Vagina (tissue), 2 donors: ENCODE data around the gene CACNA2D4. TPM values are rescaled to one million over a fixed set of nuclear protein-coding genes. Genes with fewer than 3 reads are reported as not detected.

Experiments used
- DNase-seq, 2 donors: peaks; one replicate each; pipeline ENCODE4 v3.0.0-alpha.2; 2017; ENCODE audit errors: extremely low spot score in 2 of 2
- H3K27ac ChIP-seq: fragments of 200-600 bp; sonication (generic); one replicate; pipeline ENCODE4 v1.5.1; 2019
- H3K27me3 ChIP-seq: fragments of 200-600 bp; sonication (generic); one replicate; pipeline ENCODE4 v1.5.1; 2019
- H3K36me3 ChIP-seq, 2 donors: fragments of 200-600 bp; sonication (generic); one replicate each; pipeline ENCODE4 v1.5.1; 2017 to 2019
- H3K4me1 ChIP-seq: fragments of 200-600 bp; sonication (generic); one replicate; pipeline ENCODE4 v1.5.1; 2019
- H3K4me3 ChIP-seq, 2 donors: fragments of 200-600 bp; sonication (generic); 1 replicate in 1 of 2; 2 replicates in 1 of 2; pipeline ENCODE4 v1.5.1; 2016 to 2019
- H3K9me3 ChIP-seq: fragments of 200-600 bp; sonication (generic); one replicate; pipeline ENCODE4 v1.5.1; 2019
- POLR2A ChIP-seq, 2 donors: fragments of 450-650 bp; IDR thresholded peaks; one replicate each; pipeline ENCODE4 v1.6.1; 2017; ENCODE audit warnings: antibody characterized with exemption in 2 of 2, mild to moderate bottlenecking in 2 of 2, moderate library complexity in 2 of 2
- POLR2AphosphoS5 ChIP-seq, 2 donors: sonication (generic); formaldehyde crosslinking; IDR thresholded peaks; one replicate each; pipeline ENCODE4 v1.9.0; 2017; ENCODE audit warnings: antibody characterized with exemption in 2 of 2, mild to moderate bottlenecking in 2 of 2, low read depth in 1 of 2; ENCODE audit not compliant: insufficient read depth in 1 of 2
- intact Hi-C: fragments of 100-400 bp; cut with DNase I; formaldehyde crosslinking; loops from one replicate; pipeline ENCODE4 v1.15.1; 2023
- total RNA-seq: library from RNA; depleted of rRNA; stranded (reverse); fragments of >200 nt; gene quantifications from one replicate; pipeline ENCODE4 v1.2.3, GENCODE V29; 2016
- TF ChIP-seq, protein P1 (sequence below), 3 experiments: fragments of 450-650 bp in 2 of 3; fragments of 200-600 bp in 1 of 3; sonication (generic) in 1 of 3; IDR thresholded peaks; one replicate each; pipeline ENCODE4 v1.5.1; 2017 to 2019; ENCODE audit warnings: antibody characterized with exemption in 3 of 3, mild to moderate bottlenecking in 2 of 3, moderate library complexity in 2 of 3

The CACNA2D4 gene
- total RNA-seq, 1 donor from 2014 or later, result 2.2 TPM

DNA sequence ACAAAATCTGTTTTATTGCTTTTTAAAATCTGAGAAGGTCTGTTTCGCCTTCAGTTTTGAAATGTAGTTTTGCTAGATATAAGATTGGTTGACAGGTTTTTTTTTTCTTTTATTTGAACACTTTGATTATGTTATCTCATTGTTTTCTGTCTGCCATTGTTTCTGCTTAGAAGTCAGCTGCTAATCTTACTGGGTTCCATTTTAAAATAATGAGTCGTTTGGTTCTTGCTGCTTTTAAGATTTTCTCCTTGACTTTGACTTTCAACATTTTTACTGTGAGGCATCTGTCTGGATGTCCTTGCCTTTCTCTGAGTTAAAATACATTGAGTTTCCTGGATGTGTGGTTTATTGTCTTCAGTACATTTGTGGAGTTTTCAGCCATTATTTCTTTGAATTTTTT is 170.8 kb downstream of the CACNA2D4 start:
- no peak overlapping the region for H3K27ac ChIP-seq
- H3K4me1 ChIP-seq, result no peaks in the 10 kb centered on the region
- intact Hi-C loops, result no loop called here
- H3K4me3 ChIP-seq, result no peak overlapping the region
- H3K9me3 ChIP-seq, result no peaks in the 10 kb centered on the region
- DNase-seq, result no peak
- no peaks in the 10 kb centered on the region for H3K27me3 ChIP-seq
- peaks cover 0 to 12% of the 10 kb centered on the region in 2 donors for H3K36me3 ChIP-seq
- TF ChIP-seq POLR2A (IDR thresholded peaks at IDR 0.05), result no peak
- no peak for TF ChIP-seq POLR2AphosphoS5 (IDR thresholded peaks at IDR 0.05; ENCODE audit: insufficient read depth in 1 of 2, low read depth in 1 of 2)
- TF ChIP-seq, protein P1, sequence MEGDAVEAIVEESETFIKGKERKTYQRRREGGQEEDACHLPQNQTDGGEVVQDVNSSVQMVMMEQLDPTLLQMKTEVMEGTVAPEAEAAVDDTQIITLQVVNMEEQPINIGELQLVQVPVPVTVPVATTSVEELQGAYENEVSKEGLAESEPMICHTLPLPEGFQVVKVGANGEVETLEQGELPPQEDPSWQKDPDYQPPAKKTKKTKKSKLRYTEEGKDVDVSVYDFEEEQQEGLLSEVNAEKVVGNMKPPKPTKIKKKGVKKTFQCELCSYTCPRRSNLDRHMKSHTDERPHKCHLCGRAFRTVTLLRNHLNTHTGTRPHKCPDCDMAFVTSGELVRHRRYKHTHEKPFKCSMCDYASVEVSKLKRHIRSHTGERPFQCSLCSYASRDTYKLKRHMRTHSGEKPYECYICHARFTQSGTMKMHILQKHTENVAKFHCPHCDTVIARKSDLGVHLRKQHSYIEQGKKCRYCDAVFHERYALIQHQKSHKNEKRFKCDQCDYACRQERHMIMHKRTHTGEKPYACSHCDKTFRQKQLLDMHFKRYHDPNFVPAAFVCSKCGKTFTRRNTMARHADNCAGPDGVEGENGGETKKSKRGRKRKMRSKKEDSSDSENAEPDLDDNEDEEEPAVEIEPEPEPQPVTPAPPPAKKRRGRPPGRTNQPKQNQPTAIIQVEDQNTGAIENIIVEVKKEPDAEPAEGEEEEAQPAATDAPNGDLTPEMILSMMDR (IDR thresholded peaks at IDR 0.05), result no peak

DNA sequence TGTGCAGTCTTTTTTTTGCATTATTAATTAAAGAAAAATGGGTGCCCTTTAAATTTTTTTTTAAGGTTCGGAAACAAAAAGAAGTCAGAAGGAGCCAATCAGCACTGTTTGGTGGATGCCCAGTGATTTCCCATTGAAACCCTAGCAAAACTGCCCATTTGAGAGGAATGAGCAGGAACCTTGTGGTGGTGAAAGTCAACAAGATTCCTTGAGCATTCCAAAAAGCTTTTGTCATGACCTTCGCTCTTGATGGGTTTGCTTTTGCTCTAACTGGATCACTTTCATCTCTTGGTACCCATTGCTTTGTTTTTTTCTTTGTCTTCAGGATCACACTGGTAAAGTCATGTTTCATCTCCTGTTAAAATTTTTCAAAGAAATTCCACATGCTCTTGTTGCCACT is 173.5 kb downstream of the CACNA2D4 start:
- TF ChIP-seq POLR2A (IDR thresholded peaks at IDR 0.05), result no peak
- TF ChIP-seq, protein P1 (IDR thresholded peaks at IDR 0.05), result no peak
- no peak for TF ChIP-seq POLR2AphosphoS5 (IDR thresholded peaks at IDR 0.05; ENCODE audit: insufficient read depth in 1 of 2, low read depth in 1 of 2)
- Histone ChIP-seq H3K27me3 (no peaks in the 10 kb centered on the region), H3K4me3 (no peak overlapping the region), H3K36me3 (peaks cover 0 to 12% of the 10 kb centered on the region in 2 donors), H3K4me1 (peaks cover 19% of the 10 kb centered on the region), H3K9me3 (no peaks in the 10 kb centered on the region), H3K27ac (no peak overlapping the region)
- intact Hi-C loops, result no loop called here
- no peak for DNase-seq

Other genes with a start within 250 kb of the CACNA2D4 start
- 54.0 TPM for gene ADIPOR2, start 227.6 kb downstream of the CACNA2D4 start, total RNA-seq
- gene LRTM2, start 98.1 kb downstream of the CACNA2D4 start, total RNA-seq, result not detected
- 17.4 TPM for gene DCP1B, start 85.8 kb upstream of the CACNA2D4 start, total RNA-seq
- gene CACNA1C, start 134.3 kb upstream of the CACNA2D4 start, total RNA-seq, result 9.8 TPM